Measurements from ENCODE around the gene CSPG4. TPM values are rescaled to one million over a fixed set of nuclear protein-coding genes. Genes with fewer than 3 reads are reported as not detected.

The CSPG4 gene
- total and polyA plus RNA-seq, 2 of the 13 experiments (the other 11 are each of a cell fraction or from before 2014, with no cell fraction given): 0.01 to 0.04 TPM

GRCh38 chr15:75723847-75724660 lies 11.4 kb upstream of the CSPG4 start:
- FAIRE-seq (no peak), DNase-seq (ENCODE audit: low spot score) (peak; percentile 81), ATAC-seq (peak; percentile 83)
- in situ Hi-C loops (cut with HindIII; ENCODE audit: extremely low pct_ligation_motif_present, low pct_unique_long_range_greater_than_20kb) (loop anchor here (10.0 kb wide), 2 partner anchors 81 to 201 kb away; no protein-coding TSS in a partner anchor), intact Hi-C loops (cut with micrococcal nuclease; ENCODE audit: unreplicated experiment) (loop anchor here (10.0 kb wide), 1 partner anchor 201 kb away; no protein-coding TSS in a partner anchor)
- 9% methylated on average over 6 of the region's 9 CpGs for WGBS (ENCODE audit: low lambda C conversion rate)
- no peaks in the 10 kb centered on the region for H3K79me2 ChIP-seq (ENCODE audit: insufficient read depth, low read length)
- H4K20me1 ChIP-seq (ENCODE audit: insufficient read depth, low read length): no peaks in the 10 kb centered on the region
- peaks cover 27% of the 10 kb centered on the region for H3K4me1 ChIP-seq (ENCODE audit: insufficient read depth, low read length)
- no peaks in the 10 kb centered on the region for H3K36me3 ChIP-seq (replicated peaks in 1 of 2; ENCODE audit: control insufficient read depth in 1 of 2, insufficient read depth in 2 of 2, low read length in 2 of 2)
- peak overlapping the region; percentile 87 for H3K4me2 ChIP-seq (ENCODE audit: low read depth, low read length)
- POLR2A ChIA-PET: interaction anchor here (0.7 to 1.3 kb wide), 4 partner anchors 15 to 119 kb away, joined by 3 to 4 read pairs (median 4); partner anchors contain the start of genes IMP3, SNUPN and UBE2Q2
- peak overlapping the region; percentile 34 for H3K27ac ChIP-seq (ENCODE audit: extremely low read length, insufficient read depth, low read length)
- H3K27me3 ChIP-seq (ENCODE audit: control insufficient read depth in 1 of 2, insufficient read depth in 2 of 2, low read length in 2 of 2): peaks cover 0 to 6% of the 10 kb centered on the region in 2 experiments; a peak in 2 of 5 replicates
- peak overlapping the region; percentile 82 for H3K9ac ChIP-seq (ENCODE audit: insufficient read depth, low read depth, low read length)
- CTCF ChIA-PET (ENCODE audit: low intra/inter-chr PET ratio, low total read pairs): interaction anchor here (0.9 kb wide), 1 partner anchor 9 kb away, joined by 3 read pairs; no protein-coding TSS in a partner anchor
- H2AFZ ChIP-seq (ENCODE audit: low read length): no peak overlapping the region
- no peaks in the 10 kb centered on the region for H3K9me3 ChIP-seq (ENCODE audit: low read length)
- BruUV-seq (replicated peaks): no TSS peak
- H3K4me3 ChIP-seq (replicated peaks in 1 of 3; ENCODE audit: insufficient read depth in 1 of 3, low read depth in 2 of 3, low read length in 3 of 3): peak overlapping the region in 2 of 3 experiments; percentile 22 to 60; a peak in 4 of 6 replicates
- TF ChIP-seq PCBP1 (IDR thresholded peaks at IDR 0.05; ENCODE audit: borderline replicate concordance, low read depth, low read length) (no peak), ATF2 (CRISPR knock-in tag; IDR thresholded peaks at IDR 0.05) (peak; percentile 90), ZBTB39 (CRISPR knock-in tag; IDR thresholded peaks at IDR 0.05) (no peak), IRF2 (CRISPR knock-in tag; IDR thresholded peaks at IDR 0.05) (0 out of 2 replicates have a peak, but pooled peaks have one; percentile 19), ZBTB21 (CRISPR knock-in tag; IDR thresholded peaks at IDR 0.05) (peak; percentile 79; the same call in 1 of the 2 replicates), ATF7 (IDR thresholded peaks at IDR 0.05) (peak; percentile 98), ATF7 (CRISPR knock-in tag; IDR thresholded peaks at IDR 0.05) (peak; percentile 90; the same call in 1 of the 2 replicates), MLLT10 (CRISPR knock-in tag; IDR thresholded peaks at IDR 0.05) (no peak), GPN1 (CRISPR knock-in tag; IDR thresholded peaks at IDR 0.05; ENCODE audit: borderline replicate concordance) (no peak), ZSCAN9 (CRISPR knock-in tag; IDR thresholded peaks at IDR 0.05; ENCODE audit: borderline replicate concordance) (no peak), CREB1 (IDR thresholded peaks at IDR 0.05) (peak; percentile 99), CREB1 (CRISPR knock-in tag; IDR thresholded peaks at IDR 0.05) (peak; percentile 89), ZBTB8A (CRISPR knock-in tag; IDR thresholded peaks at IDR 0.05; ENCODE audit: borderline replicate concordance, low read depth) (no peak)
- TF ChIP-seq, protein P1, sequence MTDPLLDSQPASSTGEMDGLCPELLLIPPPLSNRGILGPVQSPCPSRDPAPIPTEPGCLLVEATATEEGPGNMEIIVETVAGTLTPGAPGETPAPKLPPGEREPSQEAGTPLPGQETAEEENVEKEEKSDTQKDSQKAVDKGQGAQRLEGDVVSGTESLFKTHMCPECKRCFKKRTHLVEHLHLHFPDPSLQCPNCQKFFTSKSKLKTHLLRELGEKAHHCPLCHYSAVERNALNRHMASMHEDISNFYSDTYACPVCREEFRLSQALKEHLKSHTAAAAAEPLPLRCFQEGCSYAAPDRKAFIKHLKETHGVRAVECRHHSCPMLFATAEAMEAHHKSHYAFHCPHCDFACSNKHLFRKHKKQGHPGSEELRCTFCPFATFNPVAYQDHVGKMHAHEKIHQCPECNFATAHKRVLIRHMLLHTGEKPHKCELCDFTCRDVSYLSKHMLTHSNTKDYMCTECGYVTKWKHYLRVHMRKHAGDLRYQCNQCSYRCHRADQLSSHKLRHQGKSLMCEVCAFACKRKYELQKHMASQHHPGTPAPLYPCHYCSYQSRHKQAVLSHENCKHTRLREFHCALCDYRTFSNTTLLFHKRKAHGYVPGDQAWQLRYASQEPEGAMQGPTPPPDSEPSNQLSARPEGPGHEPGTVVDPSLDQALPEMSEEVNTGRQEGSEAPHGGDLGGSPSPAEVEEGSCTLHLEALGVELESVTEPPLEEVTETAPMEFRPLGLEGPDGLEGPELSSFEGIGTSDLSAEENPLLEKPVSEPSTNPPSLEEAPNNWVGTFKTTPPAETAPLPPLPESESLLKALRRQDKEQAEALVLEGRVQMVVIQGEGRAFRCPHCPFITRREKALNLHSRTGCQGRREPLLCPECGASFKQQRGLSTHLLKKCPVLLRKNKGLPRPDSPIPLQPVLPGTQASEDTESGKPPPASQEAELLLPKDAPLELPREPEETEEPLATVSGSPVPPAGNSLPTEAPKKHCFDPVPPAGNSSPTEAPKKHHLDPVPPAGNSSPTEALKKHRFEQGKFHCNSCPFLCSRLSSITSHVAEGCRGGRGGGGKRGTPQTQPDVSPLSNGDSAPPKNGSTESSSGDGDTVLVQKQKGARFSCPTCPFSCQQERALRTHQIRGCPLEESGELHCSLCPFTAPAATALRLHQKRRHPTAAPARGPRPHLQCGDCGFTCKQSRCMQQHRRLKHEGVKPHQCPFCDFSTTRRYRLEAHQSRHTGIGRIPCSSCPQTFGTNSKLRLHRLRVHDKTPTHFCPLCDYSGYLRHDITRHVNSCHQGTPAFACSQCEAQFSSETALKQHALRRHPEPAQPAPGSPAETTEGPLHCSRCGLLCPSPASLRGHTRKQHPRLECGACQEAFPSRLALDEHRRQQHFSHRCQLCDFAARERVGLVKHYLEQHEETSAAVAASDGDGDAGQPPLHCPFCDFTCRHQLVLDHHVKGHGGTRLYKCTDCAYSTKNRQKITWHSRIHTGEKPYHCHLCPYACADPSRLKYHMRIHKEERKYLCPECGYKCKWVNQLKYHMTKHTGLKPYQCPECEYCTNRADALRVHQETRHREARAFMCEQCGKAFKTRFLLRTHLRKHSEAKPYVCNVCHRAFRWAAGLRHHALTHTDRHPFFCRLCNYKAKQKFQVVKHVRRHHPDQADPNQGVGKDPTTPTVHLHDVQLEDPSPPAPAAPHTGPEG (CRISPR knock-in tag; IDR thresholded peaks at IDR 0.05): no peak

All from HepG2 (cell line).